GM23338 (cell line): ENCODE results near the gene NCS1. TPM values are rescaled to one million over a fixed set of nuclear protein-coding genes. Genes with fewer than 3 reads are reported as not detected.

Experiments
- ATAC-seq: fragments of 200-7000 bp; cut with Tn5 transposase; 3 replicates; pipeline ENCODE4 v1.9.1; 2020
- DNase-seq: peaks from one replicate; pipeline ENCODE4 v3.0.0-alpha.2; 2015; ENCODE audit warnings: low spot score
- H2AFZ ChIP-seq: fragments of 200-600 bp; sonication (generic); 2 replicates; pipeline ENCODE4 v1.8.0; 2016; ENCODE audit warnings: antibody characterized with exemption, mild to moderate bottlenecking, moderate library complexity
- H3F3A ChIP-seq: fragments of 200-600 bp; sonication (generic); replicated peaks from 2 replicates; pipeline ENCODE4 v1.8.0; 2017; ENCODE audit warnings: antibody characterized with exemption, mixed run types, low read depth
- H3K27ac ChIP-seq: fragments of 200-600 bp; sonication (generic); 2 replicates; pipeline ENCODE4 v1.6.1; 2016; ENCODE audit warnings: low read depth
- H3K27me3 ChIP-seq: fragments of 200-600 bp; sonication (generic); 2 replicates; pipeline ENCODE4 v1.8.0; 2016; ENCODE audit warnings: mild to moderate bottlenecking, mixed run types, moderate library complexity; ENCODE audit not compliant: insufficient read depth
- H3K36me3 ChIP-seq: fragments of 200-600 bp; sonication (generic); 2 replicates; pipeline ENCODE4 v1.8.0; 2016; ENCODE audit warnings: mild to moderate bottlenecking; ENCODE audit not compliant: insufficient read depth
- H3K4me1 ChIP-seq: fragments of 200-600 bp; sonication (generic); 2 replicates; pipeline ENCODE4 v1.8.0; 2016; ENCODE audit warnings: mild to moderate bottlenecking, moderate library complexity; ENCODE audit not compliant: insufficient read depth
- H3K4me2 ChIP-seq: fragments of 200-600 bp; sonication (generic); 2 replicates; pipeline ENCODE4 v1.7.1; 2017; ENCODE audit warnings: mixed run types
- H3K4me3 ChIP-seq: fragments of 200-600 bp; sonication (generic); 2 replicates; pipeline ENCODE4 v1.6.1; 2016; ENCODE audit warnings: mixed run types
- H3K79me2 ChIP-seq: fragments of 200-600 bp; sonication (generic); replicated peaks from 2 replicates; pipeline ENCODE4 v1.8.0; 2017; ENCODE audit warnings: mild to moderate bottlenecking; ENCODE audit not compliant: insufficient read depth
- H3K9me2 ChIP-seq: fragments of 200-600 bp; sonication (generic); 2 replicates; pipeline ENCODE4 v1.8.0; 2017; ENCODE audit not compliant: insufficient read depth
- H4K20me1 ChIP-seq: fragments of 200-600 bp; sonication (generic); replicated peaks from 2 replicates; pipeline ENCODE4 v1.8.0; 2017; ENCODE audit warnings: mild to moderate bottlenecking; ENCODE audit not compliant: insufficient read depth
- H3K27ac Mint-ChIP-seq: 2 replicates; pipeline ENCODE4 v1.8.0; 2020; ENCODE audit warnings: inconsistent platforms, mild to moderate bottlenecking, moderate library complexity, mixed read lengths
- H3K27me3 Mint-ChIP-seq: 3 replicates; pipeline ENCODE4 v1.8.0; 2022; ENCODE audit warnings: low read depth, mild to moderate bottlenecking, moderate library complexity, mixed read lengths, inconsistent platforms; ENCODE audit not compliant: insufficient read depth, poor library complexity
- H3K36me3 Mint-ChIP-seq: 3 replicates; pipeline ENCODE4 v1.8.0; 2021; ENCODE audit warnings: low read depth, mild to moderate bottlenecking, inconsistent platforms, moderate library complexity, mixed read lengths
- H3K4me1 Mint-ChIP-seq: 3 replicates; pipeline ENCODE4 v1.8.0; 2020; ENCODE audit warnings: mild to moderate bottlenecking, inconsistent platforms, mixed read lengths
- H3K4me3 Mint-ChIP-seq: 3 replicates; pipeline ENCODE4 v1.8.0; 2021; ENCODE audit warnings: moderate library complexity, mild to moderate bottlenecking, inconsistent platforms, mixed read lengths
- H3K9me3 Mint-ChIP-seq: 3 replicates; pipeline ENCODE4 v1.8.0; 2020; ENCODE audit warnings: moderate library complexity, mild to moderate bottlenecking, inconsistent platforms, mixed read lengths
- ETS1 ChIP-seq: IDR thresholded peaks from 2 replicates; pipeline ENCODE4 v1.6.1; 2016; ENCODE audit warnings: antibody characterized with exemption
- EZH2 ChIP-seq: fragments of 200-600 bp; sonication (generic); IDR thresholded peaks from one replicate; pipeline ENCODE4 v1.8.0; 2017; ENCODE audit warnings: antibody characterized with exemption, mild to moderate bottlenecking, low read depth; ENCODE audit not compliant: unreplicated experiment
- EZH2phosphoT487 ChIP-seq: fragments of 200-600 bp; sonication (generic); IDR thresholded peaks from one replicate; pipeline ENCODE4 v1.8.1; 2018; ENCODE audit warnings: antibody characterized with exemption; ENCODE audit not compliant: unreplicated experiment
- JUNB ChIP-seq: IDR thresholded peaks from one replicate; pipeline ENCODE4 v1.6.1; 2016; ENCODE audit warnings: antibody characterized with exemption; ENCODE audit not compliant: unreplicated experiment
- REST ChIP-seq: IDR thresholded peaks from one replicate; pipeline ENCODE4 v1.6.1; 2018; ENCODE audit warnings: antibody characterized with exemption; ENCODE audit not compliant: unreplicated experiment
- STAT1 ChIP-seq: IDR thresholded peaks from one replicate; pipeline ENCODE4 v1.6.1; 2016; ENCODE audit warnings: antibody characterized with exemption; ENCODE audit not compliant: unreplicated experiment
- ZNF331 ChIP-seq: fragments of 250-450 bp; sonication (Bioruptor Pico); IDR thresholded peaks from 2 replicates; pipeline ENCODE4 v1.5.0; 2020; ENCODE audit warnings: low read depth, mild to moderate bottlenecking, moderate library complexity
- ZNF462 ChIP-seq: fragments of 250-450 bp; sonication (Bioruptor Pico); IDR thresholded peaks from 2 replicates; pipeline ENCODE4 v1.5.0; 2020; ENCODE audit warnings: mild to moderate bottlenecking, moderate library complexity
- polyA plus RNA-seq: library from polyadenylated mRNA; unstranded; fragments of >200 nt; fragmentation: Nextera tagmentation; extraction: Ambion mirVana; gene quantifications from 2 replicates; pipeline ENCODE4 v1.2.1, GENCODE V29; 2016
- total RNA-seq: library from RNA; depleted of rRNA; stranded (reverse); fragments of >200 nt; shearing (Covaris generic); gene quantifications from 2 replicates; pipeline ENCODE4 v1.2.3, GENCODE V29; 2014

NCS1 gene
- total and polyA plus RNA-seq, 2 experiments from 2014 or later, result 8.2 to 34.3 TPM

GRCh38 chr9:130217838-130218237, 45.6 kb downstream of the NCS1 start:
- Histone ChIP-seq H3K79me2 (no peaks in the 10 kb centered on the region), H3K4me1 (peaks cover 7% of the 10 kb centered on the region; the same call in 1 of the 2 replicates), H3K4me3 (no peak overlapping the region), H3K9me2 (no peaks in the 10 kb centered on the region), H3F3A (no peaks in the 10 kb centered on the region; the same call in 1 of the 2 replicates), H3K4me2 (no peak overlapping the region), H3K27me3 (no peaks in the 10 kb centered on the region), H2AFZ (no peak overlapping the region), H3K27ac (no peak overlapping the region), H4K20me1 (peaks cover 4% of the 10 kb centered on the region; the same call in 1 of the 2 replicates), H3K36me3 (no peaks in the 10 kb centered on the region; the same call in 1 of the 2 replicates)
- H3K36me3 Mint-ChIP-seq, result peaks cover 4% of the 10 kb centered on the region; the same call in 2 of the 3 replicates
- peaks cover 19% of the 10 kb centered on the region for H3K27me3 Mint-ChIP-seq
- TF ChIP-seq ZNF331 (CRISPR knock-in tag) (no peak), ZNF462 (CRISPR knock-in tag) (no peak), EZH2 (no peak), STAT1 (no peak), ETS1 (no peak), EZH2phosphoT487 (no peak), REST (no peak), JUNB (no peak)
- no peak overlapping the region for H3K27ac Mint-ChIP-seq
- H3K4me1 Mint-ChIP-seq, result peaks cover 26% of the 10 kb centered on the region
- DNase-seq (no peak), ATAC-seq (no peak)
- H3K4me3 Mint-ChIP-seq, result no peak overlapping the region
- no peaks in the 10 kb centered on the region for H3K9me3 Mint-ChIP-seq
